Vagina (tissue), 2 donors: Measurements from ENCODE around the gene KLRF1.

Source experiments
- CTCF ChIP-seq, 3 experiments: fragments of 450-650 bp in 2 of 3; fragments of 200-600 bp in 1 of 3; sonication (generic) in 1 of 3; IDR thresholded peaks; one replicate each; pipeline ENCODE4 v1.5.1; 2017 to 2019; ENCODE audit warnings: antibody characterized with exemption in 3 of 3, mild to moderate bottlenecking in 2 of 3, moderate library complexity in 2 of 3
- POLR2A ChIP-seq, 2 donors: fragments of 450-650 bp; IDR thresholded peaks; one replicate each; pipeline ENCODE4 v1.6.1; 2017; ENCODE audit warnings: antibody characterized with exemption in 2 of 2, mild to moderate bottlenecking in 2 of 2, moderate library complexity in 2 of 2
- POLR2AphosphoS5 ChIP-seq, 2 donors: sonication (generic); formaldehyde crosslinking; IDR thresholded peaks; one replicate each; pipeline ENCODE4 v1.9.0; 2017; ENCODE audit warnings: antibody characterized with exemption in 2 of 2, mild to moderate bottlenecking in 2 of 2, low read depth in 1 of 2; ENCODE audit not compliant: insufficient read depth in 1 of 2

- TF ChIP-seq CTCF (IDR thresholded peaks at IDR 0.05) (no peak), POLR2A (IDR thresholded peaks at IDR 0.05) (no peak), POLR2AphosphoS5 (IDR thresholded peaks at IDR 0.05; ENCODE audit: insufficient read depth in 1 of 2, low read depth in 1 of 2) (no peak)
Observed at GRCh38 chr12:9888665-9889273, 61.5 kb downstream of the KLRF1 start.
